Spleen (tissue), 11 donors: ENCODE measurements around the gene STEAP1B. TPM values are rescaled to one million over a fixed set of nuclear protein-coding genes. Genes with fewer than 3 reads are reported as not detected.

ENCODE experiments used
- DNase-seq: peaks from one replicate; pipeline ENCODE4 v3.0.0-alpha.2; 2020
- H3K27ac ChIP-seq, 8 donors: fragments of 200-600 bp; sonication (generic) in 7 of 8; 1 replicate in 4 of 8; 2 replicates in 4 of 8; pipeline versions ENCODE4 v1.5.0 to v1.8.0; 2016 to 2021; ENCODE audit warnings: inconsistent platforms in 4 of 8, mild to moderate bottlenecking in 4 of 8, moderate library complexity in 1 of 8
- H3K27me3 ChIP-seq, 7 donors: fragments of 200-600 bp; sonication (generic) in 6 of 7; replicated peaks in 1 of 7; 1 replicate in 4 of 7; 2 replicates in 3 of 7; pipeline versions ENCODE4 v1.5.0 to v1.8.0; 2016 to 2021; ENCODE audit warnings: inconsistent platforms in 3 of 7, mild to moderate bottlenecking in 1 of 7
- H3K36me3 ChIP-seq, 6 donors: fragments of 200-600 bp; sonication (generic) in 5 of 6; 1 replicate in 4 of 6; 2 replicates in 2 of 6; pipeline versions ENCODE4 v1.5.0 to v1.8.0; 2016 to 2021; ENCODE audit warnings: inconsistent platforms in 2 of 6
- H3K4me1 ChIP-seq, 6 donors: fragments of 200-600 bp; sonication (generic) in 5 of 6; 1 replicate in 3 of 6; 2 replicates in 3 of 6; pipeline versions ENCODE4 v1.5.0 to v1.8.0; 2016 to 2021; ENCODE audit warnings: inconsistent platforms in 3 of 6
- H3K4me3 ChIP-seq, 8 donors: fragments of 200-600 bp; sonication (generic) in 7 of 8; 1 replicate in 4 of 8; 2 replicates in 4 of 8; pipeline versions ENCODE4 v1.5.0 to v1.8.0; 2016 to 2021; ENCODE audit warnings: inconsistent platforms in 4 of 8, mild to moderate bottlenecking in 4 of 8, moderate library complexity in 2 of 8
- H3K9me3 ChIP-seq, 8 donors: fragments of 200-600 bp; sonication (generic) in 7 of 8; 1 replicate in 4 of 8; 2 replicates in 4 of 8; pipeline versions ENCODE4 v1.5.0 to v1.8.0; 2016 to 2021; ENCODE audit warnings: inconsistent platforms in 4 of 8
- POLR2A ChIP-seq, 3 donors: fragments of 450-650 bp; IDR thresholded peaks; one replicate each; pipeline ENCODE4 v1.5.1; 2017; ENCODE audit warnings: antibody characterized with exemption in 3 of 3, mild to moderate bottlenecking in 1 of 3
- POLR2AphosphoS5 ChIP-seq, 3 donors: sonication (generic); formaldehyde crosslinking; IDR thresholded peaks; one replicate each; pipeline ENCODE4 v1.5.1; 2017; ENCODE audit warnings: antibody characterized with exemption in 3 of 3
- WGBS, 5 donors: extraction: QIAGEN DNeasy Blood & Tissue Kit in 3 of 5; methylation state at CpG; one replicate each; pipeline versions ENCODE4 v1.1.5 to v1.1.7; 2013 to 2018; 5-methylcytosine and 5-hydroxymethylcytosine counted together
- intact Hi-C: fragments of 100-400 bp; cut with DNase I; formaldehyde crosslinking; loops from one replicate; pipeline ENCODE4 v1.15.0; 2023; ENCODE audit warnings: low total_unique reads
- polyA plus RNA-seq, 3 donors: library from polyadenylated mRNA; stranded (reverse); fragments of 200-250 nt; gene quantifications; one replicate each; pipeline ENCODE4 v1.2.1, GENCODE V29; 2013
- total RNA-seq, 7 donors: library from RNA; depleted of rRNA in 3 of 7; stranded (reverse); fragments of >200 nt in 3 of 7; fragmentation: NEBNext Ultra II Directional in 4 of 7; extraction: Animal tissue kit (Norgen Biotek cat#: 25700) in 4 of 7; gene quantifications; one replicate each; pipeline versions ENCODE4 v1.1.0 to v1.2.1, GENCODE V29; 2016 to 2021
- TF ChIP-seq, protein P1 (sequence below), 11 experiments: fragments of 200-600 bp in 7 of 11; fragments of 450-650 bp in 4 of 11; sonication (generic) in 4 of 11; IDR thresholded peaks in 8 of 11; conservative IDR thresholded peaks in 3 of 11; 1 replicate in 7 of 11; 2 replicates in 4 of 11; pipeline versions ENCODE4 v1.4.0 to v1.8.0; 2016 to 2021; ENCODE audit warnings: antibody characterized with exemption in 11 of 11, inconsistent platforms in 4 of 11, mild to moderate bottlenecking in 1 of 11
- donor health status: healthy with polysubstance abuse.
- donor health status: DM: no; HTN: no; CAD: no; lungs with moderate emphysema.
- donor health status: DM: no; HTN: no; CAD: no.
- donor health status: Bipolar disorder and iron deficiency.
- donor health status: healthy.
- donor health status: DM: no; HTN: no; CAD: no.
- donor health status: DM: yes; HTN: yes; CAD: no.

The STEAP1B gene
- total and polyA plus RNA-seq, 10 donors, result 5.9 to 22.5 (median 12.9) TPM

GRCh38 chr7:22403344-22403743 is 96.6 kb downstream of the STEAP1B start:
- Histone ChIP-seq H3K4me3 (no peak overlapping the region), H3K9me3 (no peaks in the 10 kb centered on the region), H3K4me1 (peaks cover 0 to 15% (median 0%) of the 10 kb centered on the region in 6 donors), H3K27ac (no peak overlapping the region), H3K27me3 (no peaks in the 10 kb centered on the region), H3K36me3 (no peaks in the 10 kb centered on the region)
- intact Hi-C loops, result no loop called here
- DNase-seq, result no peak
- 90 to 95% (median 90%) methylated on average over 2 of the region's 2 CpGs for WGBS, 5 donors
- no peak for TF ChIP-seq POLR2AphosphoS5 (IDR thresholded peaks at IDR 0.05)
- TF ChIP-seq, protein P1, sequence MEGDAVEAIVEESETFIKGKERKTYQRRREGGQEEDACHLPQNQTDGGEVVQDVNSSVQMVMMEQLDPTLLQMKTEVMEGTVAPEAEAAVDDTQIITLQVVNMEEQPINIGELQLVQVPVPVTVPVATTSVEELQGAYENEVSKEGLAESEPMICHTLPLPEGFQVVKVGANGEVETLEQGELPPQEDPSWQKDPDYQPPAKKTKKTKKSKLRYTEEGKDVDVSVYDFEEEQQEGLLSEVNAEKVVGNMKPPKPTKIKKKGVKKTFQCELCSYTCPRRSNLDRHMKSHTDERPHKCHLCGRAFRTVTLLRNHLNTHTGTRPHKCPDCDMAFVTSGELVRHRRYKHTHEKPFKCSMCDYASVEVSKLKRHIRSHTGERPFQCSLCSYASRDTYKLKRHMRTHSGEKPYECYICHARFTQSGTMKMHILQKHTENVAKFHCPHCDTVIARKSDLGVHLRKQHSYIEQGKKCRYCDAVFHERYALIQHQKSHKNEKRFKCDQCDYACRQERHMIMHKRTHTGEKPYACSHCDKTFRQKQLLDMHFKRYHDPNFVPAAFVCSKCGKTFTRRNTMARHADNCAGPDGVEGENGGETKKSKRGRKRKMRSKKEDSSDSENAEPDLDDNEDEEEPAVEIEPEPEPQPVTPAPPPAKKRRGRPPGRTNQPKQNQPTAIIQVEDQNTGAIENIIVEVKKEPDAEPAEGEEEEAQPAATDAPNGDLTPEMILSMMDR (IDR thresholded peaks at IDR 0.05 in 8 of 11, conservative IDR thresholded peaks at IDR 0.05 in 3 of 11), result no peak
- TF ChIP-seq POLR2A (IDR thresholded peaks at IDR 0.05), result no peak

DNA sequence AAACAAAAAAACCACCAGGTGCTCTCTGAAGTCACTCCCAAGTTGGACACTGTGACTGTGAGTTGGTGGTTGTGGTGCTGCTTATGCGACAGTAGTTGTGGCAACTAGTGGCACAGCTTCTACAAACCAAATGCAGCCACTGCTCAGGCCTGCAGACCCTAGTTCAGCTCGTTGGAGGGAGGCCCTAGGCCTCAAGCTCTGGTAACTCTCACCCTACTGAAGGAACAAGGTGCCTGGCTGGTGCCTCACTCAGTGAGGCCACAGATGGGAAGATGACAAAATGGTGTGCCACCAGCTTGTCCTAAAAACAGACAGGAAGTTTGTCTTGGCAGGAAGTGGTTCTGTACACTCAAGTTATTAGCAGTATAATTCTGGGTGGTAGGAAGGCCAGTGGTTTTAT is 97.7 kb downstream of the STEAP1B start:
- Histone ChIP-seq H3K27ac (peak overlapping the region in 1 of 8 donors; percentile 58), H3K4me3 (no peak overlapping the region), H3K9me3 (no peaks in the 10 kb centered on the region), H3K36me3 (no peaks in the 10 kb centered on the region), H3K27me3 (no peaks in the 10 kb centered on the region), H3K4me1 (peaks cover 0 to 15% (median 0%) of the 10 kb centered on the region in 6 donors)
- 52 to 66% (median 59%) methylated on average over 2 of the region's 2 CpGs for WGBS, 5 donors
- TF ChIP-seq POLR2A (IDR thresholded peaks at IDR 0.05) (no peak), POLR2AphosphoS5 (IDR thresholded peaks at IDR 0.05) (no peak)
- TF ChIP-seq, protein P1 (IDR thresholded peaks at IDR 0.05 in 8 of 11, conservative IDR thresholded peaks at IDR 0.05 in 3 of 11), result no peak
- intact Hi-C loops, result no loop called here
- DNase-seq, result no peak

DNA sequence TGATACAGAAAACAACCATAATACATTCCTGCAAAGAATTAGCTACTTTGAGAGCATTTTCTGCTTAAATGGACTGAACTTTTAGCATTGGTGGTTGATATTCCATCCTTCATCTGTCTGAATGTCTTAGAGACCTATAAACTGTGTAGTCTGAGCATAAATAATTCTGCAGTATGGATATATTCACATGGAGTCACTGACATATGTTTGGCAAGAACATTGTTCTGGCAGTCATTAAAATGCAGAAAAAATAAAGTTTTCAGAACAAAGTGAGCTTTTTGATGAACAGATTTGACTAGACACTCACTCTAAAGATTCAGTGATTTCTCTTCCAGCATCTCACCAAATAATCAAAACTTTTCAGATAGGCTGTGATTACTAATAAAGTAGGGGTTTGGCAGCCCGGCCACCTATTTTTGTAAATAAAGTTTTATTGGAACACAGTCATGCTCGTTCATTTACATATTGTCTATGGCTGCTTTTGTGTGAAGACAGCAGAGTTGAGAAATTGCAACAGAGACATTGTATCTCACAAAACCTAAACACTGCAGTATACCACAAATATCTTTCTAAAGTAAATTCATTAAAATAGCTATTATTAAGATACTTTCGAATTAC is 98.9 kb downstream of the STEAP1B start:
- H3K9me3 ChIP-seq, result no peaks in the 10 kb centered on the region
- H3K36me3 ChIP-seq, result no peaks in the 10 kb centered on the region
- TF ChIP-seq, protein P1 (IDR thresholded peaks at IDR 0.05 in 8 of 11, conservative IDR thresholded peaks at IDR 0.05 in 3 of 11), result no peak
- TF ChIP-seq POLR2AphosphoS5 (IDR thresholded peaks at IDR 0.05), result no peak
- no peak for TF ChIP-seq POLR2A (IDR thresholded peaks at IDR 0.05)
- no peaks in the 10 kb centered on the region for H3K27me3 ChIP-seq
- WGBS, 5 donors, result 87 to 96% (median 91%) methylated on average over 3 of the region's 3 CpGs
- peaks cover 0 to 15% (median 0%) of the 10 kb centered on the region in 6 donors for H3K4me1 ChIP-seq
- DNase-seq, result no peak
- intact Hi-C loops, result no loop called here
- no peak overlapping the region for H3K4me3 ChIP-seq
- no peak overlapping the region for H3K27ac ChIP-seq

DNA sequence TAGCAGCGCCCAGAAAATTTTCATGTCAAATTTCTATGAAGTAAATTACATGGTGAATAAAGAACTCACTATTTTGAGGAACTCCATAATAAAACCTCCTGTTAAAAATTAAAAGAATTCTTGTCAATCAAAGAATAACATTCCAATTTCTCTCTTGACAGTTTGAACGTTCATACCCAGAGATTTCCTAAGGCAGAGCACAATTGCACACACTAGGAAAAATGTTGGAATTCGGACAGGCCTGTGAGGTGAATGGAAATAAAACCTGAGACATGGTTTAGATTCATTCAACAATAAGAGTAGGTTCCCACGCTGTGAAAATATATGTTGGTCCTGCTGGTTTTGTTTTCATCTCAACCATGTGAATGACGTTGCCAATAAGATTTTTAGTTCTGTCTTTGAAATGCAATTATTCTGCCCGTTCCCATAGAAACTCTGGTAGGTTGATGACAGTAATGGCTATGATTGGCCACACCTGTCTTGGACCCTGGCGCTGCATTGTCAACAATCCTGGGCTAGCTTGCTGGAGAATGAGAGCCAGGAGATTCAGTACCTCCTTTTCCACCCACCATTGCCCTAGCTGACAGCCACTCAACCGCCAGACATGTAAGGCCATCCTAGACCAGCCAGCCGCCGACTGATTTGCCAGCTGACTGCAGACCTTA is 99.7 kb downstream of the STEAP1B start:
- intact Hi-C loops, result no loop called here
- H3K36me3 ChIP-seq, result no peaks in the 10 kb centered on the region
- TF ChIP-seq, protein P1 (IDR thresholded peaks at IDR 0.05 in 8 of 11, conservative IDR thresholded peaks at IDR 0.05 in 3 of 11), result no peak
- TF ChIP-seq POLR2A (IDR thresholded peaks at IDR 0.05) (no peak), POLR2AphosphoS5 (IDR thresholded peaks at IDR 0.05) (no peak)
- no peaks in the 10 kb centered on the region for H3K27me3 ChIP-seq
- peaks cover 0 to 15% (median 0%) of the 10 kb centered on the region in 6 donors for H3K4me1 ChIP-seq
- DNase-seq, result no peak
- WGBS, 5 donors, result 80 to 92% (median 91%) methylated on average over 10 of the region's 10 CpGs
- H3K9me3 ChIP-seq, result no peaks in the 10 kb centered on the region
- no peak overlapping the region for H3K4me3 ChIP-seq
- no peak overlapping the region for H3K27ac ChIP-seq
